ENCODE data around the gene SPTB.

DNA sequence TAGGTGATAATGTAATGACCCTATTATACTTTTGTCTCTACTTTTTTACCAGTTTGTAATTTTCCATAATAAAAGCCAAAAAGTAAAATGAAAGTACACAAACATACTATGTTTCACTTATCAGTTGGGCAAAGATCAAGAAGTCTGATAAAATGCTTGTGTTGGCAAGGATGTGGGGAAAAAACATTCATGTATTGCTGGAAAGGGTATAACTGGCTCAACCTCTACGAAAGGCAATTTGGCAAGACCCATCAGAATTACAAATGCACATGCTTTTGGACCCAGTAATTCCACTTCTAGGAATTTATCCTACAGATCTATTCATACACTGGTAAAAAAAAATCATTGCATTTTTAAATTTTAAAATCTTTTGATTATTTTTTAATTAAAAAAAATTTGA lies 68.0 kb downstream of the SPTB start:
- TF ChIP-seq, protein P1, sequence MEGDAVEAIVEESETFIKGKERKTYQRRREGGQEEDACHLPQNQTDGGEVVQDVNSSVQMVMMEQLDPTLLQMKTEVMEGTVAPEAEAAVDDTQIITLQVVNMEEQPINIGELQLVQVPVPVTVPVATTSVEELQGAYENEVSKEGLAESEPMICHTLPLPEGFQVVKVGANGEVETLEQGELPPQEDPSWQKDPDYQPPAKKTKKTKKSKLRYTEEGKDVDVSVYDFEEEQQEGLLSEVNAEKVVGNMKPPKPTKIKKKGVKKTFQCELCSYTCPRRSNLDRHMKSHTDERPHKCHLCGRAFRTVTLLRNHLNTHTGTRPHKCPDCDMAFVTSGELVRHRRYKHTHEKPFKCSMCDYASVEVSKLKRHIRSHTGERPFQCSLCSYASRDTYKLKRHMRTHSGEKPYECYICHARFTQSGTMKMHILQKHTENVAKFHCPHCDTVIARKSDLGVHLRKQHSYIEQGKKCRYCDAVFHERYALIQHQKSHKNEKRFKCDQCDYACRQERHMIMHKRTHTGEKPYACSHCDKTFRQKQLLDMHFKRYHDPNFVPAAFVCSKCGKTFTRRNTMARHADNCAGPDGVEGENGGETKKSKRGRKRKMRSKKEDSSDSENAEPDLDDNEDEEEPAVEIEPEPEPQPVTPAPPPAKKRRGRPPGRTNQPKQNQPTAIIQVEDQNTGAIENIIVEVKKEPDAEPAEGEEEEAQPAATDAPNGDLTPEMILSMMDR (IDR thresholded peaks at IDR 0.05), result no peak
- no peak for TF ChIP-seq POLR2AphosphoS5 (IDR thresholded peaks at IDR 0.05; ENCODE audit: insufficient read depth in 1 of 2, low read depth in 1 of 2)
- no peak for TF ChIP-seq POLR2A (IDR thresholded peaks at IDR 0.05)
